H9 (cell line): ENCODE results near the gene ZNF180. TPM values are rescaled to one million over a fixed set of nuclear protein-coding genes. Genes with fewer than 3 reads are reported as not detected.
A peak's percentile ranks its signal among the peaks of the same experiment; 100 is the strongest.

ENCODE experiments used
- DNase-seq: peaks from one replicate; pipeline ENCODE4 v3.0.0-alpha.2; 2017
- H2AFZ ChIP-seq: one replicate; pipeline ENCODE4 v1.6.1; 2013; ENCODE audit warnings: mild to moderate bottlenecking, low read length, control low read depth, moderate library complexity
- H2AK5ac ChIP-seq: 2 replicates; pipeline ENCODE4 v1.6.1; 2013; ENCODE audit warnings: low read length, control low read depth, mixed read lengths; ENCODE audit not compliant: insufficient read length
- H2BK120ac ChIP-seq: one replicate; pipeline ENCODE4 v1.6.1; 2013; ENCODE audit warnings: low read depth, mild to moderate bottlenecking, low read length, control low read depth, inconsistent platforms; ENCODE audit not compliant: poor library complexity, severe bottlenecking
- H2BK12ac ChIP-seq: 2 replicates; pipeline ENCODE4 v1.6.1; 2013; ENCODE audit warnings: low read length, control low read depth, mixed read lengths, low read depth; ENCODE audit not compliant: insufficient read length
- H2BK15ac ChIP-seq: 2 replicates; pipeline ENCODE4 v1.6.1; 2013; ENCODE audit warnings: low read depth, low read length, control low read depth
- H2BK20ac ChIP-seq: one replicate; pipeline ENCODE4 v1.6.1; 2013; ENCODE audit warnings: low read depth, mild to moderate bottlenecking, low read length, control low read depth, inconsistent platforms; ENCODE audit not compliant: poor library complexity, severe bottlenecking
- H2BK5ac ChIP-seq: 2 replicates; pipeline ENCODE4 v1.6.1; 2013; ENCODE audit warnings: low read length, control low read depth, mixed read lengths; ENCODE audit not compliant: insufficient read length
- H3K14ac ChIP-seq: 2 replicates; pipeline ENCODE4 v1.6.1; 2013; ENCODE audit warnings: low read length, control low read depth; ENCODE audit not compliant: insufficient read depth
- H3K18ac ChIP-seq: 2 replicates; pipeline ENCODE4 v1.6.1; 2013; ENCODE audit warnings: low read depth, mild to moderate bottlenecking, mixed read lengths, low read length, control low read depth; ENCODE audit not compliant: insufficient read length
- H3K23ac ChIP-seq: 2 replicates; pipeline ENCODE4 v1.6.1; 2013; ENCODE audit warnings: low read length, control low read depth, mixed read lengths, low read depth; ENCODE audit not compliant: insufficient read length
- H3K23me2 ChIP-seq: 2 replicates; pipeline ENCODE4 v1.6.1; 2013; ENCODE audit warnings: low read depth, mild to moderate bottlenecking, mixed read lengths, low read length, control low read depth; ENCODE audit not compliant: insufficient read length, poor library complexity, severe bottlenecking
- H3K27ac ChIP-seq: 2 replicates; pipeline ENCODE4 v1.5.1; 2013; ENCODE audit warnings: low read length, control low read depth, mixed read lengths, low read depth; ENCODE audit not compliant: insufficient read length
- H3K27me3 ChIP-seq: 2 replicates; pipeline ENCODE4 v1.6.1; 2013; ENCODE audit warnings: low read length, control low read depth, inconsistent platforms; ENCODE audit not compliant: insufficient read depth
- H3K4ac ChIP-seq: 2 replicates; pipeline ENCODE4 v1.6.1; 2013; ENCODE audit warnings: low read depth, mild to moderate bottlenecking, control low read depth, inconsistent platforms, low read length, moderate library complexity
- H3K4me1 ChIP-seq: 2 replicates; pipeline ENCODE4 v1.6.1; 2013; ENCODE audit warnings: low read length, control low read depth, inconsistent platforms; ENCODE audit not compliant: insufficient read depth
- H3K4me2 ChIP-seq: 2 replicates; pipeline ENCODE4 v1.6.1; 2013; ENCODE audit warnings: low read length, control low read depth, mixed read lengths; ENCODE audit not compliant: insufficient read length, insufficient read depth
- H3K56ac ChIP-seq: 2 replicates; pipeline ENCODE4 v1.6.1; 2013; ENCODE audit warnings: low read depth, mild to moderate bottlenecking, mixed read lengths, low read length, control low read depth; ENCODE audit not compliant: insufficient read length
- H3K79me1 ChIP-seq: 2 replicates; pipeline ENCODE4 v1.6.1; 2013; ENCODE audit warnings: low read depth, mild to moderate bottlenecking, moderate library complexity, low read length, control low read depth, inconsistent platforms; ENCODE audit not compliant: insufficient read depth, poor library complexity, severe bottlenecking
- H3K79me2 ChIP-seq: 2 replicates; pipeline ENCODE4 v1.6.1; 2013; ENCODE audit warnings: low read length, control low read depth, inconsistent platforms; ENCODE audit not compliant: insufficient read depth
- H3K9ac ChIP-seq: 2 replicates; pipeline ENCODE4 v1.6.1; 2013; ENCODE audit warnings: low read length, control low read depth, mixed read lengths; ENCODE audit not compliant: insufficient read length; ENCODE audit errors: extremely low read depth
- H3K9me3 ChIP-seq: one replicate; pipeline ENCODE4 v1.6.1; 2013; ENCODE audit warnings: low read depth, low read length, inconsistent platforms; ENCODE audit not compliant: control insufficient read depth
- H3T11ph ChIP-seq: one replicate; pipeline ENCODE4 v1.6.1; 2013; ENCODE audit warnings: mild to moderate bottlenecking, low read length, control low read depth, inconsistent platforms
- H4K20me1 ChIP-seq: one replicate; pipeline ENCODE4 v1.6.1; 2013; ENCODE audit not compliant: control insufficient read depth, insufficient read length, insufficient read depth
- H4K5ac ChIP-seq: 2 replicates; pipeline ENCODE4 v1.6.1; 2013; ENCODE audit warnings: low read depth, mild to moderate bottlenecking, mixed read lengths, low read length, control low read depth; ENCODE audit not compliant: insufficient read length
- H4K8ac ChIP-seq: replicated peaks from 2 replicates; pipeline ENCODE4 v1.6.1; 2013; ENCODE audit warnings: low read length, control low read depth, mixed read lengths, low read depth; ENCODE audit not compliant: insufficient read length
- H4K91ac ChIP-seq: 2 replicates; pipeline ENCODE4 v1.6.1; 2013; ENCODE audit warnings: low read depth, mild to moderate bottlenecking, moderate library complexity, mixed read lengths, low read length, control low read depth; ENCODE audit not compliant: insufficient read length
- H3K27ac Mint-ChIP-seq, 3 experiments: 2 replicates in 2 of 3; 3 replicates in 1 of 3; pipeline ENCODE4 v1.8.0; 2020 to 2021; ENCODE audit warnings: mixed read lengths in 3 of 3, mild to moderate bottlenecking in 1 of 3, moderate library complexity in 1 of 3
- H3K27me3 Mint-ChIP-seq: 2 replicates; pipeline ENCODE4 v1.8.0; 2021; ENCODE audit warnings: low read depth, mild to moderate bottlenecking, moderate library complexity, mixed read lengths
- H3K36me3 Mint-ChIP-seq, 3 experiments: 2 replicates in 2 of 3; 3 replicates in 1 of 3; pipeline ENCODE4 v1.8.0; 2020 to 2021; ENCODE audit warnings: low read depth in 3 of 3, mixed read lengths in 3 of 3; ENCODE audit not compliant: insufficient read depth in 1 of 3
- H3K4me1 Mint-ChIP-seq, 2 experiments: 2 replicates each; pipeline ENCODE4 v1.8.0; 2020; ENCODE audit warnings: mixed read lengths in 2 of 2
- H3K4me3 Mint-ChIP-seq, 2 experiments: 2 replicates in 1 of 2; 3 replicates in 1 of 2; pipeline ENCODE4 v1.8.0; 2020 to 2021; ENCODE audit warnings: mild to moderate bottlenecking in 2 of 2, mixed read lengths in 2 of 2, moderate library complexity in 1 of 2
- H3K9me3 Mint-ChIP-seq, 2 experiments: 2 replicates in 1 of 2; 3 replicates in 1 of 2; pipeline ENCODE4 v1.8.0; 2020; ENCODE audit warnings: mild to moderate bottlenecking in 2 of 2, mixed read lengths in 2 of 2, moderate library complexity in 1 of 2
- WGBS: extraction: QIAGEN DNeasy Blood & Tissue Kit; methylation state at CpG from one replicate; pipeline ENCODE4 v1.1.7; 2013; ENCODE audit warnings: missing lambda C conversion rate, low lambda C conversion rate, mixed read lengths; ENCODE audit not compliant: insufficient read length; ENCODE audit errors: extremely low coverage; 5-methylcytosine and 5-hydroxymethylcytosine counted together
- total RNA-seq: library from RNA; stranded (reverse); gene quantifications from 2 replicates; pipeline ENCODE4 v1.2.1, GENCODE V29; 2021
- TF ChIP-seq, protein P1 (sequence below): fragments of 200-600 bp; sonication (generic); conservative IDR thresholded peaks from 3 replicates; pipeline ENCODE4 v1.8.0; 2021; ENCODE audit warnings: antibody characterized with exemption, mild to moderate bottlenecking

The ZNF180 gene
- total RNA-seq, 1 experiment from 2014 or later: 13.6 TPM

DNA sequence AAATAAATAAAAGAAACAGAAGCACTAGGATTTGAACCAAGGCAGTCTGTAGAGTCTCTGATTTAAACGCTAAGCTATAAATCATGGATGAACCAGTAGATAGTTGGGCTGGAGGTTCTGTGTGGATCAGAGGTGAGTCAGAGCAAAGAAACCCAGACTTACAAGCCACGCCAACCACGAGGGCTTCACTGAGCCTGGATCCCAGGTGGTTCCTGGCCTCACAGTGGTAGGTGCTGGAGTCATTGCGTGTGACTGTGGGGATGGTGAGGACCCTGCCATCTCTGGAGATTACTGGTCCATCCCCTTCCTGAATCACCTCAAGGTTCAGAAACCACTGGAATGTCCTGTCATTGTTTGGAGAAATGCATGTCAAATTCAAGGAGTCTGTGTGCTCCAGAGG lies 48.4 kb upstream of the ZNF180 start:
- H3K4me1 ChIP-seq: no peaks in the 10 kb centered on the region
- Mint-ChIP-seq H3K9me3 (peaks cover 28 to 30% of the 10 kb centered on the region in 2 experiments), H3K4me1 (no peaks in the 10 kb centered on the region), H3K27ac (no peak overlapping the region; a peak in 1 of 7 replicates), H3K4me3 (peak overlapping the region in 1 of 2 experiments; percentile 3; a peak in 1 of 5 replicates), H3K27me3 (peaks cover 34% of the 10 kb centered on the region), H3K36me3 (no peaks in the 10 kb centered on the region; a peak in 2 of 7 replicates)
- no peaks in the 10 kb centered on the region for H3K9me3 ChIP-seq
- no peak overlapping the region for H3T11ph ChIP-seq
- H3K23me2 ChIP-seq: no peaks in the 10 kb centered on the region
- H3K23ac ChIP-seq: no peak overlapping the region
- no peak overlapping the region for H2BK20ac ChIP-seq
- no peak overlapping the region for H3K4ac ChIP-seq
- H3K14ac ChIP-seq: no peak overlapping the region
- no peak overlapping the region for H4K8ac ChIP-seq
- H4K20me1 ChIP-seq: no peaks in the 10 kb centered on the region
- H4K5ac ChIP-seq: peak overlapping the region; percentile 36
- no peak overlapping the region for H2BK12ac ChIP-seq
- no peak overlapping the region for H4K91ac ChIP-seq
- H2AK5ac ChIP-seq: no peak overlapping the region
- DNase-seq: no peak
- H2AFZ ChIP-seq: no peak overlapping the region
- no peaks in the 10 kb centered on the region for H3K79me1 ChIP-seq
- no peak overlapping the region for H2BK5ac ChIP-seq
- H2BK120ac ChIP-seq: no peak overlapping the region
- no CpG with 5 or more reads among the region's 4 CpGs for WGBS
- TF ChIP-seq, protein P1, sequence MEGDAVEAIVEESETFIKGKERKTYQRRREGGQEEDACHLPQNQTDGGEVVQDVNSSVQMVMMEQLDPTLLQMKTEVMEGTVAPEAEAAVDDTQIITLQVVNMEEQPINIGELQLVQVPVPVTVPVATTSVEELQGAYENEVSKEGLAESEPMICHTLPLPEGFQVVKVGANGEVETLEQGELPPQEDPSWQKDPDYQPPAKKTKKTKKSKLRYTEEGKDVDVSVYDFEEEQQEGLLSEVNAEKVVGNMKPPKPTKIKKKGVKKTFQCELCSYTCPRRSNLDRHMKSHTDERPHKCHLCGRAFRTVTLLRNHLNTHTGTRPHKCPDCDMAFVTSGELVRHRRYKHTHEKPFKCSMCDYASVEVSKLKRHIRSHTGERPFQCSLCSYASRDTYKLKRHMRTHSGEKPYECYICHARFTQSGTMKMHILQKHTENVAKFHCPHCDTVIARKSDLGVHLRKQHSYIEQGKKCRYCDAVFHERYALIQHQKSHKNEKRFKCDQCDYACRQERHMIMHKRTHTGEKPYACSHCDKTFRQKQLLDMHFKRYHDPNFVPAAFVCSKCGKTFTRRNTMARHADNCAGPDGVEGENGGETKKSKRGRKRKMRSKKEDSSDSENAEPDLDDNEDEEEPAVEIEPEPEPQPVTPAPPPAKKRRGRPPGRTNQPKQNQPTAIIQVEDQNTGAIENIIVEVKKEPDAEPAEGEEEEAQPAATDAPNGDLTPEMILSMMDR: no peak
- H3K27me3 ChIP-seq: no peaks in the 10 kb centered on the region
- H3K56ac ChIP-seq: no peak overlapping the region
- H3K4me2 ChIP-seq: no peak overlapping the region
- H3K9ac ChIP-seq: no peak overlapping the region
- no peak overlapping the region for H2BK15ac ChIP-seq
- H3K79me2 ChIP-seq: no peaks in the 10 kb centered on the region
- no peak overlapping the region for H3K27ac ChIP-seq
- H3K18ac ChIP-seq: no peak overlapping the region
